Osteoblast (primary cell): ENCODE results near the gene SLC12A2. TPM values are rescaled to one million over a fixed set of nuclear protein-coding genes. Genes with fewer than 3 reads are reported as not detected.

Experiments used
- DNase-seq: peaks from one replicate; pipeline ENCODE4 v3.0.0; 2011; ENCODE audit warnings: low spot score, mixed read lengths; ENCODE audit not compliant: insufficient read length; ENCODE audit errors: missing footprints
- H2AFZ ChIP-seq: 2 replicates; pipeline ENCODE4 v1.6.0; 2011; ENCODE audit warnings: mild to moderate bottlenecking, low read length
- H3K27ac ChIP-seq: 2 replicates; pipeline ENCODE4 v1.5.1; 2011; ENCODE audit warnings: mild to moderate bottlenecking, low read depth, low read length, moderate library complexity
- H3K27me3 ChIP-seq: 2 replicates; pipeline ENCODE4 v1.6.0; 2012; ENCODE audit warnings: mild to moderate bottlenecking, control low read depth, inconsistent platforms, low read length, moderate library complexity; ENCODE audit not compliant: insufficient read depth
- H3K36me3 ChIP-seq: 2 replicates; pipeline ENCODE4 v1.5.1; 2011; ENCODE audit warnings: mild to moderate bottlenecking, low read length, control low read depth, moderate library complexity; ENCODE audit not compliant: insufficient read depth
- H3K4me1 ChIP-seq: 2 replicates; pipeline ENCODE4 v1.5.1; 2011; ENCODE audit warnings: mild to moderate bottlenecking, low read length, control low read depth, moderate library complexity; ENCODE audit not compliant: insufficient read depth
- H3K4me2 ChIP-seq: 2 replicates; pipeline ENCODE4 v1.6.0; 2011; ENCODE audit warnings: mild to moderate bottlenecking, low read length; ENCODE audit not compliant: insufficient read depth
- H3K4me3 ChIP-seq: fragments of 200-600 bp; sonication (generic); 3 replicates; pipeline ENCODE4 v1.5.1; 2012; ENCODE audit warnings: mild to moderate bottlenecking, low read length, inconsistent platforms; ENCODE audit not compliant: insufficient read depth
- H3K79me2 ChIP-seq: 2 replicates; pipeline ENCODE4 v1.6.0; 2012; ENCODE audit warnings: mild to moderate bottlenecking, low read length, control low read depth, inconsistent platforms; ENCODE audit not compliant: insufficient read depth
- H3K9me3 ChIP-seq: 2 replicates; pipeline ENCODE4 v1.5.1; 2011; ENCODE audit warnings: low read depth, low read length, control low read depth
- H4K20me1 ChIP-seq: 2 replicates; pipeline ENCODE4 v1.6.0; 2012; ENCODE audit warnings: mild to moderate bottlenecking, low read length, control low read depth; ENCODE audit not compliant: insufficient read depth
- CTCF ChIP-seq: IDR thresholded peaks from 2 replicates; pipeline ENCODE4 v1.5.1; 2011; ENCODE audit warnings: mild to moderate bottlenecking, low read depth, low read length, moderate library complexity; ENCODE audit errors: extremely low read depth
- total RNA-seq: library from RNA; depleted of rRNA; stranded (reverse); fragments of >200 nt; gene quantifications from 2 replicates; pipeline ENCODE4 v1.2.3, GENCODE V29; 2012

SLC12A2 gene
- total RNA-seq, 1 donor = 25.3 TPM

DNA sequence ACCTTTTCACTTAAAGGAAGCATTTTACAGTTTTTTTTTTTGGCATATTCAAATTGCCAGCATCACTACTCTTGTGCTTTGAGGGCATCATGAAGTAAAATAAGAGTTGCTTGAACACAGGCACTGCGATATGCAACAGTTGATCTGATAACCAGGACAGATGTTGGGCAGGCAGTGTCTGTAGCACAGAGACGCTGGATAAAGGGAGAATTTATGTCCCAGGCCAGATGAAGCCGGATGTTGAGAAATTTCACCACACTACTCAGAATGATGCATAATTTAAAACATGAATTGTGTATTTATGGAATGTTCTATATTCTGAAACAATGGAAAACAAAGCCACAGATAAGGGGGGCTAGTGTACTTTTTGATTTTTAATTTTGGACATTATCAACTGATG, 71.4 kb downstream of the SLC12A2 start:
- H3K4me3 ChIP-seq = no peak overlapping the region
- peaks cover 6% of the 10 kb centered on the region for H3K36me3 ChIP-seq
- TF ChIP-seq CTCF = no peak
- H3K4me2 ChIP-seq = no peak overlapping the region
- H3K4me1 ChIP-seq = no peaks in the 10 kb centered on the region
- no peaks in the 10 kb centered on the region for H3K27me3 ChIP-seq
- no peak overlapping the region for H2AFZ ChIP-seq
- H3K9me3 ChIP-seq = no peaks in the 10 kb centered on the region
- DNase-seq = no peak
- H3K27ac ChIP-seq = no peak overlapping the region
- H4K20me1 ChIP-seq = no peaks in the 10 kb centered on the region
- no peaks in the 10 kb centered on the region for H3K79me2 ChIP-seq

GRCh38 chr5:128155776-128156175, 72.2 kb downstream of the SLC12A2 start:
- Histone ChIP-seq H2AFZ (no peak overlapping the region), H3K79me2 (no peaks in the 10 kb centered on the region), H3K4me3 (no peak overlapping the region), H3K27me3 (no peaks in the 10 kb centered on the region), H3K4me2 (no peak overlapping the region), H3K9me3 (no peaks in the 10 kb centered on the region), H3K4me1 (no peaks in the 10 kb centered on the region), H4K20me1 (no peaks in the 10 kb centered on the region), H3K27ac (no peak overlapping the region), H3K36me3 (peaks cover 6% of the 10 kb centered on the region)
- TF ChIP-seq CTCF = no peak
- no peak for DNase-seq

GRCh38 chr5:128156521-128156920, 73.0 kb downstream of the SLC12A2 start:
- H3K27ac ChIP-seq = no peak overlapping the region
- DNase-seq = no peak
- no peak for TF ChIP-seq CTCF
- no peak overlapping the region for H2AFZ ChIP-seq
- no peak overlapping the region for H3K4me3 ChIP-seq
- no peak overlapping the region for H3K4me2 ChIP-seq
- no peaks in the 10 kb centered on the region for H4K20me1 ChIP-seq
- no peaks in the 10 kb centered on the region for H3K27me3 ChIP-seq
- H3K79me2 ChIP-seq = no peaks in the 10 kb centered on the region
- H3K9me3 ChIP-seq = no peaks in the 10 kb centered on the region
- H3K4me1 ChIP-seq = no peaks in the 10 kb centered on the region
- H3K36me3 ChIP-seq = peaks cover 6% of the 10 kb centered on the region

GRCh38 chr5:128158342-128158741, 74.8 kb downstream of the SLC12A2 start:
- Histone ChIP-seq H3K4me2 (no peak overlapping the region), H3K79me2 (no peaks in the 10 kb centered on the region), H3K27me3 (no peaks in the 10 kb centered on the region), H3K4me1 (no peaks in the 10 kb centered on the region), H3K36me3 (no peaks in the 10 kb centered on the region), H3K4me3 (no peak overlapping the region), H2AFZ (no peak overlapping the region), H4K20me1 (no peaks in the 10 kb centered on the region), H3K27ac (no peak overlapping the region), H3K9me3 (no peaks in the 10 kb centered on the region)
- TF ChIP-seq CTCF = no peak
- no peak for DNase-seq
